22Rv1 (cell line): ENCODE data around the gene CALCOCO1.
A peak's percentile ranks its signal among the peaks of the same experiment; 100 is the strongest.
"Not testable (repeated sequence)": the region's sequence is repeated elsewhere in the genome, so short reads cannot be mapped to it uniquely, and the experiment has no call there.

Experiments used
- H3K27ac ChIP-seq: fragments of 450-650 bp; 2 replicates; pipeline ENCODE4 v1.5.1; 2017
- CTCF ChIP-seq: fragments of 450-650 bp; IDR thresholded peaks from 2 replicates; pipeline ENCODE4 v1.5.1; 2017; ENCODE audit warnings: mild to moderate bottlenecking
- ZFX ChIP-seq: fragments of 450-650 bp; IDR thresholded peaks from 2 replicates; pipeline ENCODE4 v1.6.1; 2017; ENCODE audit warnings: antibody characterized with exemption, borderline replicate concordance

The CALCOCO1 gene

GRCh38 chr12:53765891-53766290, 38.6 kb upstream of the CALCOCO1 start:
- no peak for TF ChIP-seq ZFX
- no peak overlapping the region for H3K27ac ChIP-seq

- no peak for TF ChIP-seq ZFX
- TF ChIP-seq CTCF = no peak
- no peak overlapping the region for H3K27ac ChIP-seq
These were observed 37.4 kb upstream of the CALCOCO1 start for GRCh38 chr12:53764615-53765014.

- H3K27ac ChIP-seq = not testable (repeated sequence)
These were observed 35.5 kb upstream of the CALCOCO1 start for GRCh38 chr12:53762793-53763192.

DNA sequence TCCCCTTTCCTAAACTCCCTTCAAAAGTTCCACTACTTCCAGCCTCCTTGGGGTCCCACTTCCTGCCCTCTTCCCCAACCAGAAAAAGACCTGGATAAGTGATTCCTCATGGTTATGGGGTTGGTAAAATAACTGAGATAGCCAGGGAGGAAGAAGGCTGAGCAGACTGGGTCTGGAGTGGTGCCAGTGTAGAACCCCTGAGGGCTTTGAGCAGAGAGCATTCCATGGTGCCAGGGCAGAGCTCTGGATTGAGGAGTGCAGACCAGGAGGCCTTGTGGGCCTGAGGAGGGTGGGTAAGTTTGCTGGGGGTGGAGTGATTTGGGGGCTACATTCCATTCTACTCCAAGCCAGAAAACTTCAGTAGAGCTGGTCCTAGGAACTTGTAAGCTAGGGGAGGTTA, 34.1 kb upstream of the CALCOCO1 start:
- no peak for TF ChIP-seq ZFX
- no peak for TF ChIP-seq CTCF
- H3K27ac ChIP-seq = no peak overlapping the region

DNA sequence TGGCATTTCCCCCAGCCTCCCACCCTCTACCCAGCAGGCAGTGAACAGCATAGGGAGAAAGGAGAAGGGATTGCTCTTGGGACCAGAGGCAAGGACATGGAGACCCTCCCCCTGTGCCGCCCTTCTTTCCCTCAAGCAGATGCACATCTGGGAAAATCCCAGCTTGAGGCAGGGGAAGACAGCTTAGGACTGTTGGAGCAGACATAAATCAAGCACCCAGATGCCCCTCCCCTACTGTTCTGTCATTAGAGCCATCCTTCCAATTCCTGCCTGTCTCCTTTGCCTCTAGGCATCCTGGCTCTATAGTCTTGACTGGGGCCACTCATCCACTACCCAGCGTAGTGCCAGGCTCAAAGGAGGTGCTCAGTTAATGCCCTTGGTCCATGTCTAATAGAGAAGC, 32.0 kb upstream of the CALCOCO1 start:
- TF ChIP-seq ZFX (no peak), CTCF (no peak)
- H3K27ac ChIP-seq = no peak overlapping the region

GRCh38 chr12:53758730-53759103, 31.5 kb upstream of the CALCOCO1 start:
- TF ChIP-seq ZFX (no peak), CTCF (no peak)
- H3K27ac ChIP-seq = no peak overlapping the region

DNA sequence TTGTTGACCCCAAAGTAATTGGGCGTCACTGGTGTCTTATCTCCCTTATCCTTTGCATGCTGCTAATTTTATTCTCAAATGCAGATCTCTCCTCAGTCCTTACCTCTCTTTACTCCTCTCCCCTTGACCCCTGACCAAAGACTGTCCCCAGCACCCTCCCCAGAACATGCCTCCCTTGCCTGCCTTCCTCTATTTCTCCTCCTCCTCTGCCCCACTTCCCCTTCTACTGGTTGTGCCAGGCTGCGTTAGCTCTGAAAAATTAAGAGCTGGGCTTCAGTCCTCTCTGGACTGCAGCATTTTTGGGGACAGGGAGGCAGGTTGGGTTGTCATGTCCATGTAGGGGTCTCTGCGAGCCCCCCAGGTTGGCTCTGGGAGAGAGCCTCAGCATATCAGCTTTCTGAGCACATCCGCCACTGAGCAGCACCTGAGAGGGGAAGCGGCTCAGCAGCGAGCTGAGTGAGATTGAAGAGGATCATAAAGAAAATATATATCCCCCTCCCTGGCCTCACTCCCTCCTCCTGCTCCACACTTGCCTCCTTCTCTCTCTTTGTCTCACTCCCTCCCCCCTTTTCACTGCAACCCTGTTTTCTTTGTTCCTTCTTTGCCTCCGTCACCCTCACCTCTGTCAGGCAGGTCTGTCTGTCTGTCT, 31.0 kb upstream of the CALCOCO1 start:
- TF ChIP-seq ZFX (no peak), CTCF (no peak)
- H3K27ac ChIP-seq = no peak overlapping the region

GRCh38 chr12:53757101-53757770, 30.0 kb upstream of the CALCOCO1 start:
- TF ChIP-seq CTCF = peak; percentile 99
- no peak for TF ChIP-seq ZFX

More at GRCh38 chr12:53757101-53757770, 30.0 kb upstream of the CALCOCO1 start:
- no peak overlapping the region for H3K27ac ChIP-seq
